ENCODE measurements around the gene NDFIP2.
"Not testable (repeated sequence)": the region's sequence is repeated elsewhere in the genome, so short reads cannot be mapped to it uniquely, and the experiment has no call there.

NDFIP2 gene

GRCh38 chr13:79589603-79590393, 108.8 kb downstream of the NDFIP2 start:
- TF ChIP-seq, protein P1, sequence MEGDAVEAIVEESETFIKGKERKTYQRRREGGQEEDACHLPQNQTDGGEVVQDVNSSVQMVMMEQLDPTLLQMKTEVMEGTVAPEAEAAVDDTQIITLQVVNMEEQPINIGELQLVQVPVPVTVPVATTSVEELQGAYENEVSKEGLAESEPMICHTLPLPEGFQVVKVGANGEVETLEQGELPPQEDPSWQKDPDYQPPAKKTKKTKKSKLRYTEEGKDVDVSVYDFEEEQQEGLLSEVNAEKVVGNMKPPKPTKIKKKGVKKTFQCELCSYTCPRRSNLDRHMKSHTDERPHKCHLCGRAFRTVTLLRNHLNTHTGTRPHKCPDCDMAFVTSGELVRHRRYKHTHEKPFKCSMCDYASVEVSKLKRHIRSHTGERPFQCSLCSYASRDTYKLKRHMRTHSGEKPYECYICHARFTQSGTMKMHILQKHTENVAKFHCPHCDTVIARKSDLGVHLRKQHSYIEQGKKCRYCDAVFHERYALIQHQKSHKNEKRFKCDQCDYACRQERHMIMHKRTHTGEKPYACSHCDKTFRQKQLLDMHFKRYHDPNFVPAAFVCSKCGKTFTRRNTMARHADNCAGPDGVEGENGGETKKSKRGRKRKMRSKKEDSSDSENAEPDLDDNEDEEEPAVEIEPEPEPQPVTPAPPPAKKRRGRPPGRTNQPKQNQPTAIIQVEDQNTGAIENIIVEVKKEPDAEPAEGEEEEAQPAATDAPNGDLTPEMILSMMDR (IDR thresholded peaks at IDR 0.05; ENCODE audit: borderline replicate concordance, insufficient read depth, low read depth, low read length) = no peak
- H3K4me3 ChIP-seq (ENCODE audit: low read depth, low read length) = no peak overlapping the region

DNA sequence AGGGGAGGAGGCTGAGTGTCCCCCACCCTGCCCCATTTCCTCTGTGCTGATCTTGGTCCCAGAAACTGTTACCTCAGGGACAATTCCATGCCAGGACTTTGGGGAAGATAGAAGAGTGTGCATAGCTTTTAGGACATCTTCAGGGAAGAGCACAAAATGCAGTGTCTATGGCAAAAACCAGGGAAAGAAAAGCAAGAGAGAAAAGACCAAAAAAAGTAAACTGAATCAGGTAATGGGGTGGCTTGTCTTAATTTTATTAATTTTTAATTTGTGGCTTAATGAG, 109.4 kb downstream of the NDFIP2 start:
- H3K4me3 ChIP-seq (ENCODE audit: low read depth, low read length) = no peak overlapping the region
- TF ChIP-seq, protein P1 (IDR thresholded peaks at IDR 0.05; ENCODE audit: borderline replicate concordance, insufficient read depth, low read depth, low read length) = no peak

- H3K4me3 ChIP-seq (ENCODE audit: low read depth, low read length) = no peak overlapping the region
- TF ChIP-seq, protein P1 (IDR thresholded peaks at IDR 0.05; ENCODE audit: borderline replicate concordance, insufficient read depth, low read depth, low read length) = no peak
Measured at GRCh38 chr13:79591493-79591892, 110.5 kb downstream of the NDFIP2 start.

GRCh38 chr13:79593121-79593520, 112.2 kb downstream of the NDFIP2 start:
- no peak overlapping the region for H3K4me3 ChIP-seq (ENCODE audit: low read depth, low read length)
- TF ChIP-seq, protein P1 (IDR thresholded peaks at IDR 0.05; ENCODE audit: borderline replicate concordance, insufficient read depth, low read depth, low read length) = no peak

DNA sequence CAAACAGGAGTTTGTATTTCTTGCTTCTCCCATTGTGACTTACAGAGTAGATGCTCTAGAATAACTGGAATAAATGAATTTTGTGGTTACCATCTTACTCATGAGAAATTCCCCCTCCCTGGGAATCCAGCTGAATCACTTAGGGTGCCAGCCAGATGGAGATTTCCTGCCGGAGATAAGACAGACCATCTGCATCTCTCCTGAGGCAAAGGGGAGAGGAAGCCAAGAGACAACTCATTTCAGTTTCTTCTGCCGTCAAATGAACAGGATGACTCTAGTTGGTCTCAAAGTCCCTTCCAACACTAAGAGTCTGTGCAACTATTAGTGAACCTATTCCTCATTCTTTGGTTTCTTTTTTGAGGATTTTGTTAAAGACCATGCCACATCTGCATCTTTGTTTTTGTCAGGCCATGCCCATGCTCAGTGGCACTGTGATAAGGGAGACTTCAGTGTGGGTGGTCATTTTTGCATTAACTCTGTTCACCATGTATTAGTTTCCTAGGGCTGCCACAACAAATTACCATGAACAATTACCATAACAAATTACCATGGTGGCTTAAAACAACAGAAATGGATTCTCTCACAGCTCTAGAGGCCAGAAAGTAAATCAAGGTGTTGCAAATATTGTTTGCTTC, 112.8 kb downstream of the NDFIP2 start:
- no peak overlapping the region for H3K4me3 ChIP-seq (ENCODE audit: low read depth, low read length)
- TF ChIP-seq, protein P1 (IDR thresholded peaks at IDR 0.05; ENCODE audit: borderline replicate concordance, insufficient read depth, low read depth, low read length) = no peak

DNA sequence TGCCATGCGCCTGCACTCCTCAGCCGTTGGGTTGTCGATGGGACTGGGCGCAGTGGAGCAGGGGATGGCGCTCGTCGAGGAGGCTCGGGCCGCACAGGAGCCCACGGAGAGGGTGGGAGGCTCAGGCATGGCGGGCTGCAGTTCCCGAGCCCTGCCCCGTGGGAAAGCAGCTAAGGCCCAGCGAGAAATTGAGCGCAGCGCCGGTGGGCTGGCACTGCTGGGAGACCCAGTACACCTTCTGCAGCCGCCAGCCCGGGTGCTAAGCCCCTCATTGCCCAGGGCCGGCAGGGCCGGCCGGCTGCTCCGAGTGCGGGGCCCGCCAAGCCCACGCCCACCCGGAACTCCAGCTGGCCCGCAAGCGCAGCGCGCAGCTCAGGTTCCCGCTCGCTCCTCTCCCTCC, 119.2 kb downstream of the NDFIP2 start:
- H3K4me3 ChIP-seq (ENCODE audit: low read depth, low read length) = not testable (repeated sequence)

DNA sequence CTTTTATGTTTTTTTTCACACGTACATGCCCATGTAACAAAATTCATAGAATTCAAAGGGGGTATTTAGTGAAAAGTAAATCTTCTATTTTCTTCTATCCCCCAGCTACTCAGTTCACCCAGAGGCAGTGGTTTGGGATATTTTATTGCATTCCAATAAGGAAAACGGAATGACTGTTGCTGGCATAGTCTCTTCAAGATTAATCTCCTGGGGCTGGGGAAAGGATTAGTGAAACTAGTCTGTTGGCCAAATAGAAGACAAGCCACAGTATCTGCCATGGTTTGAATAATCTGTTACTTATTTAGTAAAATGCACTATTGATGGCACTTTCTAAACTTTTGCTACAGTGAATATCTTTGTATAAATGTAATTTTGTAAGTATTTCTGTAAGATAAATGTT, 122.0 kb downstream of the NDFIP2 start:
- H3K4me3 ChIP-seq (ENCODE audit: low read depth, low read length) = no peak overlapping the region
- TF ChIP-seq, protein P1 (IDR thresholded peaks at IDR 0.05; ENCODE audit: borderline replicate concordance, insufficient read depth, low read depth, low read length) = no peak

All from GM12875 (cell line).